OCI-LY7 (cell line): ENCODE results near the gene BICDL1. TPM values are rescaled to one million over a fixed set of nuclear protein-coding genes. Genes with fewer than 3 reads are reported as not detected.

Experiments used
- BruUV-seq: library from RNA; stranded (reverse); fragments of 400-500 nt; replicated peaks from 2 replicates; lab custom pipeline; 2021; lab: Mats Ljungman, UMichigan
- CTCF ChIA-PET: fragments of 300-600 bp; sonication (Branson Sonifier 250); formaldehyde crosslinking; loops from one replicate; lab custom pipeline; 2022; ENCODE audit warnings: antibody characterized with exemption; ENCODE audit not compliant: unreplicated experiment; lab: Charles Lee
- POLR2A ChIA-PET: fragments of 300-600 bp; sonication (Branson Sonifier 250); formaldehyde crosslinking; loops from one replicate; lab custom pipeline; 2022; ENCODE audit warnings: antibody characterized with exemption; lab: Charles Lee
- DNase-seq: peaks from one replicate; pipeline ENCODE4 v3.0.0-alpha.2; 2015; ENCODE audit warnings: low spot score
- H2AFZ ChIP-seq: fragments of 200-600 bp; sonication (generic), shearing (Covaris generic); 2 replicates; pipeline ENCODE4 v1.6.1; 2014; ENCODE audit warnings: mild to moderate bottlenecking, antibody characterized with exemption, low read length, moderate library complexity
- H3K27ac ChIP-seq: fragments of 200-600 bp; sonication (generic); 2 replicates; pipeline ENCODE4 v1.5.1; 2014; ENCODE audit warnings: mixed run types, low read depth, mild to moderate bottlenecking, moderate library complexity, low read length, inconsistent platforms; ENCODE audit not compliant: poor library complexity, severe bottlenecking
- H3K36me3 ChIP-seq: fragments of 200-600 bp; sonication (generic); 2 replicates; pipeline ENCODE4 v1.6.1; 2014; ENCODE audit warnings: mild to moderate bottlenecking, antibody characterized with exemption, low read length, moderate library complexity, mixed read lengths; ENCODE audit not compliant: insufficient read depth
- H3K4me1 ChIP-seq: fragments of 200-600 bp; sonication (generic); 2 replicates; pipeline ENCODE4 v1.5.1; 2014; ENCODE audit warnings: mild to moderate bottlenecking, low read length; ENCODE audit not compliant: insufficient read depth, poor library complexity, severe bottlenecking
- H3K4me2 ChIP-seq: fragments of 200-600 bp; sonication (generic); 2 replicates; pipeline ENCODE4 v1.6.1; 2014; ENCODE audit warnings: mild to moderate bottlenecking, low read length
- H3K4me3 ChIP-seq: fragments of 200-600 bp; sonication (generic); 2 replicates; pipeline ENCODE4 v1.5.1; 2014; ENCODE audit warnings: mild to moderate bottlenecking, low read depth, low read length; ENCODE audit not compliant: poor library complexity, severe bottlenecking
- H3K79me2 ChIP-seq: fragments of 200-600 bp; sonication (generic); 2 replicates; pipeline ENCODE4 v1.6.1; 2016; ENCODE audit warnings: low read depth, mild to moderate bottlenecking, low read length, moderate library complexity, mixed read lengths; ENCODE audit not compliant: insufficient read depth
- H3K9me2 ChIP-seq: fragments of 200-600 bp; sonication (generic); 2 replicates; pipeline ENCODE4 v1.6.1; 2016; ENCODE audit warnings: mild to moderate bottlenecking, low read length, mixed read lengths; ENCODE audit not compliant: insufficient read depth
- H3K9me3 ChIP-seq: fragments of 200-600 bp; sonication (generic); 2 replicates; pipeline ENCODE4 v1.6.1; 2014; ENCODE audit warnings: mild to moderate bottlenecking, mixed run types, low read length, mixed read lengths
- H4K20me1 ChIP-seq: fragments of 200-600 bp; sonication (generic); 2 replicates; pipeline ENCODE4 v1.6.1; 2014; ENCODE audit warnings: mild to moderate bottlenecking, antibody characterized with exemption, low read length, moderate library complexity, mixed read lengths; ENCODE audit not compliant: insufficient read depth
- EZH2phosphoT487 ChIP-seq: fragments of 200-600 bp; sonication (generic); IDR thresholded peaks from 2 replicates; pipeline ENCODE4 v1.6.1; 2018; ENCODE audit warnings: low read depth, borderline replicate concordance, mild to moderate bottlenecking, mixed run types, antibody characterized with exemption, low read length, moderate library complexity, mixed read lengths
- intact Hi-C: fragments of 100-400 bp; cut with micrococcal nuclease; formaldehyde crosslinking; loops from one replicate; pipeline ENCODE4 v1.10.0; 2022; ENCODE audit not compliant: unreplicated experiment
- total RNA-seq, 2 experiments: library from RNA; depleted of rRNA in 1 of 2; stranded (reverse); fragments of >200 nt in 1 of 2; shearing (Covaris generic) in 1 of 2; gene quantifications; 2 replicates each; pipeline ENCODE4 v1.2.3, GENCODE V29; 2014 to 2022
- TF ChIP-seq, protein P1 (sequence below): fragments of 200-600 bp; sonication (generic); conservative IDR thresholded peaks from 2 replicates; pipeline ENCODE4 v1.5.1; 2014; ENCODE audit warnings: mild to moderate bottlenecking, antibody characterized with exemption, low read length, moderate library complexity, mixed read lengths

The BICDL1 gene
- total RNA-seq, 2 experiments from 2014 or later, result 6.5 to 22.6 TPM

GRCh38 chr12:119996417-119996816 is 7.4 kb downstream of the BICDL1 start:
- no peak overlapping the region for H3K4me3 ChIP-seq
- H3K79me2 ChIP-seq, result peaks cover 15% of the 10 kb centered on the region; the same call in 1 of the 2 replicates
- intact Hi-C loops, result no loop called here
- ChIA-PET POLR2A (no interaction called here), CTCF (no interaction called here)
- peaks cover 59% of the 10 kb centered on the region; the same call in 1 of the 2 replicates for H3K36me3 ChIP-seq
- H3K4me2 ChIP-seq, result no peak overlapping the region
- peaks cover 4% of the 10 kb centered on the region; the same call in 1 of the 2 replicates for H4K20me1 ChIP-seq
- peaks cover 21% of the 10 kb centered on the region for H3K4me1 ChIP-seq
- no peak overlapping the region for H2AFZ ChIP-seq
- no peaks in the 10 kb centered on the region for H3K9me3 ChIP-seq
- no TSS peak for BruUV-seq
- no peaks in the 10 kb centered on the region for H3K9me2 ChIP-seq
- DNase-seq, result no peak
- no peak overlapping the region for H3K27ac ChIP-seq
- TF ChIP-seq, protein P1, sequence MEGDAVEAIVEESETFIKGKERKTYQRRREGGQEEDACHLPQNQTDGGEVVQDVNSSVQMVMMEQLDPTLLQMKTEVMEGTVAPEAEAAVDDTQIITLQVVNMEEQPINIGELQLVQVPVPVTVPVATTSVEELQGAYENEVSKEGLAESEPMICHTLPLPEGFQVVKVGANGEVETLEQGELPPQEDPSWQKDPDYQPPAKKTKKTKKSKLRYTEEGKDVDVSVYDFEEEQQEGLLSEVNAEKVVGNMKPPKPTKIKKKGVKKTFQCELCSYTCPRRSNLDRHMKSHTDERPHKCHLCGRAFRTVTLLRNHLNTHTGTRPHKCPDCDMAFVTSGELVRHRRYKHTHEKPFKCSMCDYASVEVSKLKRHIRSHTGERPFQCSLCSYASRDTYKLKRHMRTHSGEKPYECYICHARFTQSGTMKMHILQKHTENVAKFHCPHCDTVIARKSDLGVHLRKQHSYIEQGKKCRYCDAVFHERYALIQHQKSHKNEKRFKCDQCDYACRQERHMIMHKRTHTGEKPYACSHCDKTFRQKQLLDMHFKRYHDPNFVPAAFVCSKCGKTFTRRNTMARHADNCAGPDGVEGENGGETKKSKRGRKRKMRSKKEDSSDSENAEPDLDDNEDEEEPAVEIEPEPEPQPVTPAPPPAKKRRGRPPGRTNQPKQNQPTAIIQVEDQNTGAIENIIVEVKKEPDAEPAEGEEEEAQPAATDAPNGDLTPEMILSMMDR, result no peak
- no peak for TF ChIP-seq EZH2phosphoT487

- H3K4me1 ChIP-seq, result peaks cover 18% of the 10 kb centered on the region
- intact Hi-C loops, result no loop called here
- H3K79me2 ChIP-seq, result peaks cover 13% of the 10 kb centered on the region; the same call in 1 of the 2 replicates
- H3K9me2 ChIP-seq, result no peaks in the 10 kb centered on the region
- no peaks in the 10 kb centered on the region for H3K9me3 ChIP-seq
- no TSS peak for BruUV-seq
- H4K20me1 ChIP-seq, result no peaks in the 10 kb centered on the region
- no peak overlapping the region for H2AFZ ChIP-seq
- no peak overlapping the region for H3K4me3 ChIP-seq
- peaks cover 68% of the 10 kb centered on the region for H3K36me3 ChIP-seq
- TF ChIP-seq, protein P1, result no peak
- TF ChIP-seq EZH2phosphoT487, result no peak
- no peak for DNase-seq
- CTCF ChIA-PET, result no interaction called here
- no peak overlapping the region for H3K4me2 ChIP-seq
- POLR2A ChIA-PET, result interaction anchor here (0.6 to 0.7 kb wide), 2 partner anchors 12 to 20 kb away, joined by 3 to 5 read pairs; no protein-coding TSS in a partner anchor
- H3K27ac ChIP-seq, result no peak overlapping the region
Measured at GRCh38 chr12:119998471-119999245, 9.6 kb downstream of the BICDL1 start.

DNA sequence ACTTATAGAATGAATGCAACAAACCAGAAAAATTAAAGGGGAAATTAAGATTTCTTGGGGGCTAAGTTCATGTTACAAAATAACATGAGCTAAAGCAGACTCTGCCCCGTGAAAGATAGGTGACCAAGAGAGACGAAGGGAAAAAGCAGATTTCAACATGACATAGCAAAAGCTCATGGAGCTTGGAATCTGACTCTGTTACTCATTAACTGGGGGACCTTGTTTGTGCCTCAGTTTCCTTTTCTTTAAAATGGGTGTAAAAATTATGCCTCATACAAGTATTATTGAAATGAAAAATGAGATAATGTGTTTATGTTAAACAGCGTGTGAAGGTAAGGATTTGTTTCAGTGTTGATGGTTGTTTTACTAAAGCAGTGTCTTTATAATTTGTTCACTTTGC is 11.5 kb downstream of the BICDL1 start:
- no peak for TF ChIP-seq EZH2phosphoT487
- TF ChIP-seq, protein P1, result no peak
- Histone ChIP-seq H3K9me3 (no peaks in the 10 kb centered on the region), H3K4me2 (no peak overlapping the region), H4K20me1 (no peaks in the 10 kb centered on the region), H3K9me2 (no peaks in the 10 kb centered on the region), H3K4me3 (no peak overlapping the region), H3K79me2 (no peaks in the 10 kb centered on the region), H3K4me1 (peaks cover under 1% of the 10 kb centered on the region), H3K36me3 (peaks cover 69% of the 10 kb centered on the region), H3K27ac (no peak overlapping the region), H2AFZ (no peak overlapping the region)
- no peak for DNase-seq
- intact Hi-C loops, result no loop called here
- ChIA-PET POLR2A (interaction anchor here (0.6 to 0.7 kb wide), 2 partner anchors 48 to 237 kb away, joined by 4 to 6 read pairs; no protein-coding TSS in a partner anchor), CTCF (no interaction called here)
- BruUV-seq, result no TSS peak
